Measurements from ENCODE around the gene SLFN12L.

- TF ChIP-seq CTCF (IDR thresholded peaks at IDR 0.05) (no peak), POLR2A (IDR thresholded peaks at IDR 0.05) (no peak)
Observed at GRCh38 chr17:35453171-35453570, 84.3 kb downstream of the SLFN12L start.
